GM12874 (cell line): Measurements from ENCODE around the gene C17orf67.

Experiments
- CTCF ChIP-seq: IDR thresholded peaks from 2 replicates; pipeline ENCODE4 v1.5.1; 2011; ENCODE audit warnings: low read depth, mild to moderate bottlenecking, control low read depth, low read length, moderate library complexity; ENCODE audit not compliant: insufficient read depth

Gene C17orf67

GRCh38 chr17:56823848-56824247 lies 9.9 kb downstream of the C17orf67 start:
- TF ChIP-seq CTCF = no peak

- TF ChIP-seq CTCF = no peak
Measured at GRCh38 chr17:56822725-56823124, 11.0 kb downstream of the C17orf67 start.

GRCh38 chr17:56821847-56822534 lies 11.7 kb downstream of the C17orf67 start:
- TF ChIP-seq CTCF = no peak

- no peak for TF ChIP-seq CTCF
Measured at GRCh38 chr17:56820207-56820606, 13.5 kb downstream of the C17orf67 start.

- TF ChIP-seq CTCF = peak; percentile 71
Measured at GRCh38 chr17:56819431-56820145, 14.1 kb downstream of the C17orf67 start.

- no peak for TF ChIP-seq CTCF
Measured at GRCh38 chr17:56819030-56819429, 14.7 kb downstream of the C17orf67 start.

- TF ChIP-seq CTCF = no peak
Measured at GRCh38 chr17:56817066-56817465, 16.7 kb downstream of the C17orf67 start.
